Kidney capillary endothelial cell (primary cell): ENCODE measurements around the gene CHCHD10.
"Not testable (repeated sequence)": the region's sequence is repeated elsewhere in the genome, so short reads cannot be mapped to it uniquely, and the experiment has no call there.

Experiments
- DNase-seq: peaks from one replicate; pipeline ENCODE4 v3.0.0-alpha.2; 2018; ENCODE audit warnings: low spot score

Gene CHCHD10

DNA sequence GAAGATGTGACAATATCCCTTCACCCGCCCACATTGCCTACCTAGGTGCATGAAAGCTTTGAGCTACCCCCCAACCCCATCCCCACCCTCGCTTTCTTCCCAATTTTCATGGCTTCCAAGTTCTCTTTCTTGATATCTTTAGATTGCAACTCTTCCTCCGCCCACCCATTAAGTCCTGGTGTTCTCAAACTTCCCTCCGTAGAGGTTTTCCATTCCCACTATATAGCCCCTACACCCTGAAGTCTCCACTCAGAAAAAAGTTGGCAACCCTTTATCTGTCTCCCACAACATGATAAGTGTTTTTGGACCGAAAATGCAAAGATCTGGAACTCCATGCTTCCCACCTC lies 17.4 kb downstream of the CHCHD10 start:
- no peak for DNase-seq

DNA sequence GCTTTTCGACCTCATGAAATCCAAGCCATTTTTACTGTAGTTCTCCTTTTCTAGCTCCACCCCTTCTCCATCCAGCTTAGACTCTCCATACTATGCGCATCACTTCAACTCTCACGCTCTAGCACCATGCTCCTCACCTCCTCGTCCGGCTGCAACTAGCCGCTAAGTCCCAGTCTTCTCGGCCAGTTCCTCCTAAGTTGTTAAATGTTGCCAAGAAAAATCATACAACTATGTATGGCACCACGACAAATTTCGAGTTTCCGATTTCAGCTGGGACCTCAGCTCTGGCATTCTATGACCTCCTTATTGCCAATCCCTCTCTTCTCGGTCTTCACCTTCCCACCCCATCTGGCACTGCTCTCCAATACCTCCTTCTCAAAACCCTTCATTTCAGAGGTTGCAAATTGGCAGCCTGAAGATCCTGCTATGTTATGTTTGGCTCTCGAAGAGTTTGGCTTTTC lies 17.9 kb downstream of the CHCHD10 start:
- no peak for DNase-seq

DNA sequence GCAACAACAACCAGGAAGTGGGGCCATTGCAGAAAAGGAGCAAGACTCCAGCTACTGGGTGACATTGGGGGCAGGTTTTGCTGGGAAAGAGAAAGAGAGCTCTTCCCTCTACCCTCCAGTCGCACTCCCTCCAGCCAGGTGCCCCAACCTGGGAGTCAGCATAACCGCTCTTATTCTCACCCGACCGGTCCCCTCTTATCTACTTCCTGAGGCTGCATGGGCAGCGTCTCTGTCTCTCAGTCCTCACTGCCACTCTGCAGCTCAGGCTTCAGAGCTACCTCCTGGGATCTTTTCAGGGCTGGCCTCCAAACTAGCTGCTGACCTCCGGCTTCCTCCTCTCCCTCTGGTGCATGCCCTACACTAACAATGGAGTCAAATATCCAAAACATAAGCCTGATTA lies 22.0 kb downstream of the CHCHD10 start:
- DNase-seq: no peak

DNA sequence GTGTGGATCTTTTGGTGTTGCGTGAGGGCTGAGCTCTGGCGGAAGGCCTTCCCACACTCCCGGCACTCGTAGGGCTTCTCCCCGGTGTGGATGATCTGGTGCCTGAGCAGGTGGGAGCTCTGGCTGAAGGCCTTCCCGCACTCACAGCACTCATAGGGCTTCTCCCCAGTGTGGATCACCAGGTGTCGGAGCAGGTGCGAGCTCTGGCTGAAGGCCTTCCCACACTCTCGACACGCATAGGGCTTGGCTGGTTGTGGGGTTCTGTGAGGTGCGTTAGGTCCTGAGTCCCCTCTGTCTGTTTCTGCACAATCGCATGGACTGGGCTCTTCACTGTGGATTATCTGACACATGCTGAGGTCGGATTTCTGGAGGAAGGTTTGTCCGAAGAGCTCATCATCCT lies 23.3 kb downstream of the CHCHD10 start:
- DNase-seq: no peak

GRCh38 chr22:23744001-23744400 lies 23.8 kb downstream of the CHCHD10 start:
- DNase-seq: no peak

DNA sequence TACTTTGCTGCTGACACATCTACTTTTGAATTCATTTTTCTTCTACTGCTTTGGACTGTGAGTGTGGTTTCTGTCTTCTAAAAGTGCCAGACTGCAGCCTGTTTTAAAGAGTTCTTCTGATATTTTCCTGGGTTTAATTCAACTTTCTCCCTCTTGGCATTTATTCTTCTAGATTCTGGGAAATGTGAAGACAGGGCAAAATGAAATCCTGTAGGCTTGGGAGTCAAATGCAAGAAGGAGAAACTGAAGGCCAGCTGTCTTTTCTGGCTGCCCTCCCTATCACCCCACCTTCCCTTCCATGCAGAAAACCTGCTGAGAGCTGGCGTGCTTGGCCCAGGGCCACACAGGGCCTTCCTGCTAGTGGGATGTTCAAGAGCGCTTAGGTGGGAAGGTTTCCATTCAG lies 24.5 kb downstream of the CHCHD10 start:
- DNase-seq: no peak

- DNase-seq: no peak
Measured at GRCh38 chr22:23742505-23743264, 25.1 kb downstream of the CHCHD10 start.

- no peak for DNase-seq
Measured at GRCh38 chr22:23737696-23738095, 30.1 kb downstream of the CHCHD10 start.

DNA sequence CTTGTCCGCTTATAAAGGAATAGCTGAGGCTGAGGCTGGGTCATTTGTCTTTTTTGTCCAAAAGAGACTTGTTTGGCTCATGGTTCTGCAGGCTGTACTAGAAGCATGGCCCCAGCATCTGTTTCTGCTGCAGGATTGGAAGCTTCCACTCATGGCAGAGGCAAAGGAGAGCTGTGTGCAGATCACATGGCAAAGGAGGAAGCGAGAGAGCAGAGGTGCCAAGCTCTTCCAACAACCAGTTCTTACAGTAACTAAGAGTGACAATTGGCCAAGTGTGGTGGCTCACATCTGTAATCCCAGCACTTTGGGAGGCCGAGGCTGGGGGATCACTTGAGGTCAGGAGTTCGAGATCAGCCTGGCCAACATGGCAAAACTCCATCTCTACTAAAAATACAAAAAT lies 39.7 kb downstream of the CHCHD10 start:
- not testable (repeated sequence) for DNase-seq

DNA sequence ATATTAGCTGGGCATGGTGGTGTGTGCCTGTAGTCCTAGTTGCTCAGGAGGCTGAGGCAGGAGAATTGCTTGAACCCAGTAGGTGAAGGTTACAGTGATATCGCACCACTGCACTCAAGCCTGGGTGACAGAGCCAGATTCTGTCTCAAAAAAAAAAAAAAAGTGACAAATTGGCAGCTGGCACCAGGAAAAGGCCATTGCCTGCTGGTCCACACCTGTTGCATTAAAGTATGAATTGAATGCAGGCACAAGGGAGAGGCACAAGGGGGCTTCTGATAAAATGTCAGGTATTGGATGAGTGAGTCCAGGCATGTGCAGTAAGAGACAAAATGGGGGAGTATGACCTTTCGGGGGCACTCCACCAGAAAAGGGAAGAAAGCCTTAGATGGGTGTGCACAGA lies 45.0 kb downstream of the CHCHD10 start:
- DNase-seq: no peak

DNA sequence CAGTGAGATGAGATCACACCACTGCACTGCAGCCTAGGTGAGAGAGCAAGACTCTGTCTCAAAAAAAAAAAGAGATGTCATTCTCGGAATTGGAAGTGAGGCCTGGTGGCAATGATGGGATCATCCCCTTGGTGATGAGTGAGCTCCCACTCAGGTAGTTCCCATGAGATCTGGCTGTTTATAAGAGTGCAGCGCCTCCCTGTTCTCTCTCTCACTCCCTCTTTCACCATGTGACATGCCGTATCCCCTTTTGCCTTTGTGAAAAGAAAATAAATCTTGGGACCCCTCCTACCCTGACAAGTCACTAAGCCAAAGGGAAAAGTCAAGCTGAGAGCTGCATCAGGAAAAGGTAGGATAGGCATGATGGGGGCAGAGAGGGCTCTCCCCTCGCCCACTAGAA lies 45.6 kb downstream of the CHCHD10 start:
- no peak for DNase-seq

GRCh38 chr22:23720855-23721254 lies 46.9 kb downstream of the CHCHD10 start:
- no peak for DNase-seq

GRCh38 chr22:23718371-23719165 lies 49.2 kb downstream of the CHCHD10 start:
- no peak for DNase-seq

DNA sequence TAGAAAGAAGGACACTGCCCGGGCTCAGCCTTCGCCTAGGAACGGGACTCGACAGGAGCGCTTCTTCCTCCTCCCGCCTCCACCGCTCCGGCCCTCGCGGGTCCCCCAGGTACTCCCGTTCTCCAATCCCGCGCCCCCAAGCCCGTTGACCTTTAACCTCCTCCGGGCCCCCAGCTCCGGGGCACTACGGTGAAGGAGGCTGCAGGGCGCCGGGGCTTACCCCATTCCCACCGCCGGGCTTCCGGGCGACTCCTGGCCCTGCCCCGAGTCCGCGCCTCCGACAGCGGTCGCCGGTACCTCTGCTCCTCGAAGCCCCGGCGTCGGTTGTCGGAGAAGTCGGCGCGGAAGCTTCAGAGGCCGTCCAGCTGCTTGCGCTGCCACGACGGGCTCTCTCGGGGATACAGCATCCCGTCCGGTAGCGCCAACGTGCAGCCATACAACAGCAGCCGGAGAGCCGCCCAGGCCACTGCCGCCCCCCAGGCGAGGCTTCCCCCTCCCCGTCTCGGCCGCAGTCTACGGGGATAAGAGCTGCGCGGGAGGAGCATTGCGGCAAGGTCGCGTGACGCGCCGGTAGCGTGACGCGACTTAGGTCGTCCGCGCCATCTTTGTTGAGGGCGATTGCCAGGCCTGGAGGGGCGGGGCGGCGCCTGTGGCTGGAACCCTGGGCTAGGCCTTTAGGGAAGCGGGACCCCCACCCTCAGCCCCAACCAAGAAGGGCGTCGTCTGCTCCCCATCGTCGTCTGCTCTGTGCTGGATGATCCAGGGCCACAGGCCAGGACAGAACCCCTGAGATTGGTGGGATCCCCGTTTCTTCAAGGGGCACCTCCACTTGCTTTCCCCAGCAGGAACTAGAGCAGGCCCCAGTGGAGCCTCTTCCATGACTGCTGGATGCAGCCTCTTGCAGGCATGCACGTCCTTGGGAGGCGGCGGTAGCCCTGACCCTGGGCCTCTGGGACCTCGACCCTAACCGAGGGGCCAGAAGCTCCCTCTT lies 50.7 kb downstream of the CHCHD10 start:
- DNase-seq: peak; percentile 68
